SH-SY5Y (cell line): ENCODE results near the gene XYLT1.

Source experiments
- GATA2 ChIP-seq: IDR thresholded peaks from 2 replicates; pipeline ENCODE4 v1.6.1; 2011; ENCODE audit warnings: mild to moderate bottlenecking, low read depth, low read length
- GATA3 ChIP-seq: IDR thresholded peaks from 2 replicates; pipeline ENCODE4 v1.6.1; 2011; ENCODE audit warnings: low read depth, mild to moderate bottlenecking, low read length, moderate library complexity

DNA sequence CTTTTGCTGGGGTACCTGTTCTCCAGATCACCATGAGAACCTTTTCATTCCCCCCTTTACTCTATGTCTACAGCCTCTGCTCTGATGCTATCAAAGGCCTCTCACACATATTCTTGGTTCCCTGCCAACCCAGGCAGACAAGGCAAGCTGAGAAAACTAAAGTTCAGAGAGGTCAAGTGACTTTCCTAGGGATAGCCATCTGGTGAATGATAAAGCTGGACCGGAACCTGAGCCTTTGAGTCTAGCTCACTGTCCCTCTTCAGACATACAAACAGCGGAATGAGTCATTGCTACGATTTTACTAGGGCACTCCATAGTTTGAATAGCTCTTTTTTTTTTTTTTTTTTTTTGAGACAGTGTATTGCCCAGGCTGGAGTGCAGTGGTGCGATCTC, 73.3 kb downstream of the XYLT1 start:
- TF ChIP-seq GATA3 (peak; percentile 34; the same call in 1 of the 2 replicates), GATA2 (peak; percentile 82)
